Tibial nerve (tissue), 4 donors: ENCODE results near the gene TNFSF15.

Experiments
- CTCF ChIP-seq, 5 experiments: fragments of 200-600 bp in 3 of 5; fragments of 450-650 bp in 2 of 5; sonication (generic) in 3 of 5; IDR thresholded peaks; one replicate each; pipeline ENCODE4 v1.5.1; 2016 to 2019; ENCODE audit warnings: antibody characterized with exemption in 5 of 5, mild to moderate bottlenecking in 3 of 5, moderate library complexity in 2 of 5
- EP300 ChIP-seq, 2 donors: sonication (generic); formaldehyde crosslinking; IDR thresholded peaks; one replicate each; pipeline ENCODE4 v1.6.1; 2017; ENCODE audit warnings: antibody characterized with exemption in 2 of 2, mild to moderate bottlenecking in 1 of 2
- POLR2A ChIP-seq, 2 donors: fragments of 450-650 bp; IDR thresholded peaks; one replicate each; pipeline ENCODE4 v1.6.1; 2017; ENCODE audit warnings: antibody characterized with exemption in 2 of 2, mild to moderate bottlenecking in 2 of 2, moderate library complexity in 2 of 2

- TF ChIP-seq EP300 (IDR thresholded peaks at IDR 0.05) (no peak), CTCF (IDR thresholded peaks at IDR 0.05) (no peak), POLR2A (IDR thresholded peaks at IDR 0.05) (no peak)
Measured at GRCh38 chr9:114777821-114778609, 27.8 kb downstream of the TNFSF15 start.
